Kidney epithelial cell (primary cell): ENCODE measurements around the gene GPR21. TPM values are rescaled to one million over a fixed set of nuclear protein-coding genes. Genes with fewer than 3 reads are reported as not detected.

Experiments used
- DNase-seq: peaks from one replicate; pipeline ENCODE4 v3.0.0-alpha.2; 2010; ENCODE audit warnings: low read depth
- H3K27me3 ChIP-seq: 2 replicates; pipeline ENCODE4 v1.6.0; 2011; ENCODE audit warnings: low read length; ENCODE audit not compliant: control insufficient read depth, insufficient read depth
- H3K36me3 ChIP-seq: 2 replicates; pipeline ENCODE4 v1.5.1; 2011; ENCODE audit warnings: low read length; ENCODE audit not compliant: control insufficient read depth, insufficient read depth
- H3K4me3 ChIP-seq: 2 replicates; pipeline ENCODE4 v1.5.1; 2011; ENCODE audit warnings: low read depth, mild to moderate bottlenecking, control low read depth, low read length
- total RNA-seq: library from RNA; depleted of rRNA; stranded (reverse); fragments of >200 nt; gene quantifications from 2 replicates; pipeline ENCODE4 v1.2.3, GENCODE V29; 2015
- TF ChIP-seq, protein P1 (sequence below): IDR thresholded peaks from 2 replicates; pipeline ENCODE4 v1.5.1; 2011; ENCODE audit warnings: mild to moderate bottlenecking, moderate library complexity, low read length, control low read depth, inconsistent platforms; ENCODE audit not compliant: insufficient read depth, poor library complexity, severe bottlenecking

The GPR21 gene
- total RNA-seq, 1 donor from 2014 or later, result 0.63 TPM

DNA sequence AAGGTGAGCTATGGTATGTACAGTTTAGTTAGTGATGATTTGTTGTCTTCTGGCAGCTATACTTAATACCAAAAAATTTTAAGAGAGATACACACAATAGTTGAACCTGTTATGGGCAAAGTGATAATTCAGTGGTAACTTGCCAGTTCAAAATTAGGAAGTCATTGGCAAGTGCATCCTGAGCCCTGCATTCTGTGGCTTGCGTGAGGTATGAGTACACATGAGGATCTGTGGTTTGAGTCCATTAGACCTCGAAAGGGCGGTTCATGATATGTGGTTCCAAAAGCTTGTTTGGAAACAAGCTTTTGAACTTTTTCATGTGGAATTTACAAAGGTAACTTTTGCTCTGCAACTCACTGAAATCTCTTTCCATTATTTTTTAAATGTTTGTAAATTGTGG lies 47.0 kb downstream of the GPR21 start:
- H3K27me3 ChIP-seq, result no peaks in the 10 kb centered on the region
- TF ChIP-seq, protein P1, sequence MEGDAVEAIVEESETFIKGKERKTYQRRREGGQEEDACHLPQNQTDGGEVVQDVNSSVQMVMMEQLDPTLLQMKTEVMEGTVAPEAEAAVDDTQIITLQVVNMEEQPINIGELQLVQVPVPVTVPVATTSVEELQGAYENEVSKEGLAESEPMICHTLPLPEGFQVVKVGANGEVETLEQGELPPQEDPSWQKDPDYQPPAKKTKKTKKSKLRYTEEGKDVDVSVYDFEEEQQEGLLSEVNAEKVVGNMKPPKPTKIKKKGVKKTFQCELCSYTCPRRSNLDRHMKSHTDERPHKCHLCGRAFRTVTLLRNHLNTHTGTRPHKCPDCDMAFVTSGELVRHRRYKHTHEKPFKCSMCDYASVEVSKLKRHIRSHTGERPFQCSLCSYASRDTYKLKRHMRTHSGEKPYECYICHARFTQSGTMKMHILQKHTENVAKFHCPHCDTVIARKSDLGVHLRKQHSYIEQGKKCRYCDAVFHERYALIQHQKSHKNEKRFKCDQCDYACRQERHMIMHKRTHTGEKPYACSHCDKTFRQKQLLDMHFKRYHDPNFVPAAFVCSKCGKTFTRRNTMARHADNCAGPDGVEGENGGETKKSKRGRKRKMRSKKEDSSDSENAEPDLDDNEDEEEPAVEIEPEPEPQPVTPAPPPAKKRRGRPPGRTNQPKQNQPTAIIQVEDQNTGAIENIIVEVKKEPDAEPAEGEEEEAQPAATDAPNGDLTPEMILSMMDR, result no peak

DNA sequence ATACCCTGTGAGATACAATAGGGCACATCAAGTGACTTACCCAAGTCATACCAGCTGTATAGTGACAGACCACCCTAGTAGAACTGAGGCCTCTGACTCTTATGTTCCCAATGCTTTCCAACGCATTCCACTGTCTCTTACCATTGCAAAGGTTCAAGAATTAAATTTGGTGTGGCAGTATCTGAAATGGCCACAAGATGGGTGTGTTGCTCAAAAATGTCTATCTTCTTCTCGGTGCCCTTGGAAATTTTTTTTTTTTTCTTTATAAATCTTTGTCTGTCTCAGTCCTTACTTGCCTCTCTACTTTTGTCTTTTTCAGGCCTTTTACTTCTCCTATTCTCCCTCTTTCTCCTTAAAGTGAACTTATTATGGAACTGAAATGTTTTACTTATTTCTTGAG lies 48.4 kb downstream of the GPR21 start:
- Histone ChIP-seq H3K27me3 (no peaks in the 10 kb centered on the region), H3K4me3 (no peak overlapping the region), H3K36me3 (peaks cover 2% of the 10 kb centered on the region)
- TF ChIP-seq, protein P1, result peak; percentile 49
- no peak for DNase-seq

More for the DNA sequence above, 47.0 kb downstream of the GPR21 start:
- Histone ChIP-seq H3K36me3 (no peaks in the 10 kb centered on the region), H3K4me3 (no peak overlapping the region)
- no peak for DNase-seq

DNA sequence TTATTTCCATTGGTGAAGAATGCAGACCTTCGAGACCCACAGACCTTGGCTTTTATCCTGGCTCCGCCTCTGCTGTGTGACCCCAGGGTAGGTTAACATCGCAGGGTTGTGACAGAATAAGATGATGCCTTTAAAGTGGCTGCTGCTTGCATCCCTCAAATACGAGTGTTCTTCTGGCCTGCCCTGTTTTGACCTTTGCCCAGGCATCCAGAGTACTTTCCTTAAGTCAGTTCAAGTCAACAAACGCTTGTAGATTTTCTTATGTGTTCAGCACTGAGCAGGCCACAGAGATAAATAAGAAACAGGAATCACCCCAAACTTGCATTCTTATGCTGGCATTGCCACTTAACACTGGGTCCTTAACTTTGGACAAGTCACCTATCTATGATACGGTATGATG lies 50.2 kb downstream of the GPR21 start:
- TF ChIP-seq, protein P1, result no peak
- H3K36me3 ChIP-seq, result peaks cover 3% of the 10 kb centered on the region
- DNase-seq, result no peak
- H3K4me3 ChIP-seq, result no peak overlapping the region
- no peaks in the 10 kb centered on the region for H3K27me3 ChIP-seq

DNA sequence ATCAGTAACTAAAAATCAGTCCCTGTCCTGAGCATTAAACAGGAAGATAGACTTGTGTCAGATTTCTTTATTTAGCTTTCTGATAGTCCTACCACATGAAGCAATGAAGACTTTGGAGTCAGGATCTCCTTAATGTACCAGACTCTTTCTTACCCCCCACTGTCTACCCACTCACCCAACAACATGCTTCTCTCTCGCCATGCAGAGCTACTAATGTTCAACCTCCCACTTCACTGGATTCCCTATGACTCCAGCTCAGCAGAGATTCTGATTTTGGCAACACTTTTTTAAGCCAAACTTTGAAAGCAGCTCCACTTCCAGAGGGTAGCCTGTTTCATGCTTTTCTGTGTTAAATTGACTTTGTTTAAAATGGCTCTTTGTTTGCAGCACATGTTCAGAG lies 50.8 kb downstream of the GPR21 start:
- no peak for DNase-seq
- Histone ChIP-seq H3K36me3 (peaks cover 3% of the 10 kb centered on the region), H3K4me3 (no peak overlapping the region), H3K27me3 (no peaks in the 10 kb centered on the region)
- TF ChIP-seq, protein P1, result no peak

Other genes starting within 250 kb of the GPR21 start
- not detected in 2 replicates for gene OR5C1, start 244.7 kb upstream of the GPR21 start, total RNA-seq
- not detected in 2 replicates for gene OR1K1, start 233.5 kb upstream of the GPR21 start, total RNA-seq
- 18.3 and 21.3 TPM in 2 replicates for gene PDCL, start 205.1 kb upstream of the GPR21 start, total RNA-seq
- gene RC3H2, start 128.3 kb upstream of the GPR21 start, total RNA-seq, result 58.7 and 64.0 TPM in 2 replicates
- 12.8 and 13.1 TPM in 2 replicates for gene ZBTB6, start 120.3 kb upstream of the GPR21 start, total RNA-seq
- gene ZBTB26, start 102.2 kb upstream of the GPR21 start, total RNA-seq, result 4.2 and 6.5 TPM in 2 replicates
- 19.1 and 27.4 TPM in 2 replicates for gene RABGAP1, start 92.6 kb upstream of the GPR21 start, total RNA-seq
- gene STRBP, start 234.9 kb downstream of the GPR21 start, total RNA-seq, result 26.4 and 27.5 TPM in 2 replicates